Stimulated activated CD8-positive, alpha-beta memory T cell treated with anti-CD3 and anti-CD28 coated beads, Interleukin-15, amount 100 ng/mL, for 1 hour (primary cell): ENCODE data around the gene OCSTAMP.

ENCODE experiments used
- DNase-seq: peaks from one replicate; pipeline ENCODE4 v3.0.0-alpha.2; 2020; ENCODE audit warnings: low read depth

OCSTAMP gene

DNA sequence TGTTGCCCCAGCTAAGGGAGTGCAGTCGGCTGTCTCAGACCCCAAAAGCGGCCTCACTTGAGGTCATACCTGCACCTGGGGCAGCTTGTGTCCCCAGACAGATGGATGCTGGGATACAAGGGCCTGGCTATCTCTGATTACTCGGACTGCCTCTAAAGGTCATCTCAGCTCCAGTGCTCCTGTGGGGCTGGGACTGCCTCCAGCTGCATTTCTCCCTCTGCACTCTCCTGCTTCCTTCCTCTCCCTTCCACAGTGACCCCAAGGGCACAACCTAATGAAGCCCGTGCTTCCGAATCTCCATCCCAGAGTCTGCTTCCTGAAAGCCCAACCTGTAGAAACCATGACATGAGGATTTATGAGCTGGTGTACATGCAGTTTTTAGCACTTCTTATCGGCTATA is 22.8 kb upstream of the OCSTAMP start:
- DNase-seq, result no peak

- DNase-seq, result no peak
Observed at GRCh38 chr20:46572790-46573189, 22.3 kb upstream of the OCSTAMP start.

DNA sequence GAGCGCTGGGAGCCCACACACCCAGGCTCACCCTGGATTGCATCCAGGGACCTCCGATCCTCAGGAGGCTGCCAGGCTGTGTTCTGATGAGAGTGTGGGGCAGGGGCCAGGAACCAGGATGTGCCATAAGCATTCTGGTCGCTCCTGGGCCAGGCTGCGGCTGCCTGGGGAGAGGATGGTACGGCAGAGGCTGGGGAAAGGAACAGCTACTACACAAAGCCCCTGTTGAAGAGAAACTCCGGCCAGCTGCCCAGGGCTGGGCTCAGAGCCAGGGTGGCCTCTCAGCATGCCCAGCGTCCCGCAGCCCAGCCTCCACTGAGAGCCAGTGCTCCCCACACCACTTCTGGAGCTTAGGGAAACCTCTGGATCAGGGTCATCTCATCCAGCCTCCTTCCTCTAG is 21.7 kb upstream of the OCSTAMP start:
- DNase-seq, result no peak

- DNase-seq, result no peak
Observed at GRCh38 chr20:46571418-46571817, 21.0 kb upstream of the OCSTAMP start.

DNA sequence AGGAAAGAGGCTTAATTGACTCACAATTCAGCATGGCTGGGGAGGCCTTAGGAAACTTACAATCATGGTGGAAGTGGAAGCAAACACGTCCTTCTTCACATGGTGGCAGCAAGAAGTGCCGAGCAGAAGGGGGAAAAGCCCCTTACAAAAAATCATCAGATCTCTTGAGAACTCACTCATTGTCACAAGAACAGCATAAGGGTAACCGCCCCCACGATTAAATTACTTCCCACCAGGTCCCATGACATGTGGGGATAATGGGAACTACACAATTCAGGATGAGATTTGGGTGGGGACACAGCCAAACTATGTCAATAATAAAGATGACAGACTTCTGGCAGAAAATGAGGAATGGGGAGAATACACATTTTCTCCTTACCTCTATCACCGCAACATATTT is 20.5 kb upstream of the OCSTAMP start:
- no peak for DNase-seq

DNA sequence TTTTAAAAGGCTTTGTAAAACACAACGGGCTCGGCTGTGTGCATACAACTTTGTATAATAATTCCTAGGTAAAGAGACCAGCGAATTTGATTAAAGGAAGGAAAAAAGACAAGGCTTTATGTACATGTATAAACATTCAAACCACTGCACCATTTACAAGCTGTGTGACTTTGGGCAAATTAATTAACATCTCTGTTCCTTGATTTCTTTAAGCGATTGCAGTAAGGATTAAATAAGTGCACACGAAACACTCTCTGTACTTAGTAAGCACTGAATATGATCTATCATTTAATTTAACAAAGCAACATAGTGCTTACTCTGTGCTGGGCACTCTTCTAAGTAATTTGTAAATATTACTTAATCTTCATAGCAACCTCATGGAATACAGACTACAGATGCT is 19.5 kb upstream of the OCSTAMP start:
- no peak for DNase-seq

- DNase-seq, result no peak
Observed at GRCh38 chr20:46568570-46569129, 18.2 kb upstream of the OCSTAMP start.

- no peak for DNase-seq
Observed at GRCh38 chr20:46566125-46566524, 15.7 kb upstream of the OCSTAMP start.

GRCh38 chr20:46564241-46564957 is 13.9 kb upstream of the OCSTAMP start:
- DNase-seq, result no peak

GRCh38 chr20:46563860-46564221 is 13.4 kb upstream of the OCSTAMP start:
- DNase-seq, result no peak

GRCh38 chr20:46563170-46563859 is 12.9 kb upstream of the OCSTAMP start:
- no peak for DNase-seq

DNA sequence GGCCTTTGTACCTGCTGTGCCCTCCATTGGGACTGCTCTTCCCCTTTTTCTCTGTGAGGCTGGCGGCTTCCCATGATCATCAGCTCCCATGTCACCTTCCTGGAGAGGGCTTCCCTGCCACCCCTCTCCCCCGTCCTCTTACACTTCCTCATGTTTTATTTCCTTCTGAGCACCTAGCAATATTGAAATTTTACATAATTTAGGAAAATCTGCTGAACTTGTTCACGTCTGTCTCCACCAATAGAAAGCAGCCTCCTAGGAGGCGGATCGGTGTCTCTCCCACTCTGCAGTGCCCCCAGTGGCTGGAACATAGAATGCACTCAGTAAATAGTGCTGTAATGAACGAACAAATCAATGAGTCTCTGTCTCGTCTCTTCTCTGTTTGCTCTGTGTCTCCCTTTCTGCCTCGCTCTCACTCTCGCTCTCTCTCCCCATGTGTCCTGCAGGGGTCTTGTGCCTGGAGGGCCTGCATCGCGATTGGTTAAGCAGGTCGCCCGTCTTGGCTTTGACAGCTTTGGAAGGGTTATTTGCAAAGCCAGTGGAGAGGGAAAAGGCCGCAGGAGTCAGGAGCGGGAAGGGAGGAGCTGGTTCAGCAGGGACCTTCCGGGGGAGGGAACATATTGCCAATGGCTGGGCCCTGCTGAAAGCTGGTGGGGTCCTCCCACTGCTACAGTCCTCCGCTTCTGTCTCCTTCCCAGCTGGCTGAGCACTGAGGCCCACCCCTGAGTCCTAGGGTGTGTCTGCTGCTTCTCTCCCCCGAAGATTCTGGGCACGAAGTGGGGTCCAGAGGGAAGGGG is 12.1 kb upstream of the OCSTAMP start:
- peak; percentile 41 for DNase-seq

GRCh38 chr20:46562009-46562372 is 11.5 kb upstream of the OCSTAMP start:
- no peak for DNase-seq

- DNase-seq, result no peak
Observed at GRCh38 chr20:46559685-46560440, 9.4 kb upstream of the OCSTAMP start.

- DNase-seq, result no peak
Observed at GRCh38 chr20:46559001-46559400, 8.5 kb upstream of the OCSTAMP start.

DNA sequence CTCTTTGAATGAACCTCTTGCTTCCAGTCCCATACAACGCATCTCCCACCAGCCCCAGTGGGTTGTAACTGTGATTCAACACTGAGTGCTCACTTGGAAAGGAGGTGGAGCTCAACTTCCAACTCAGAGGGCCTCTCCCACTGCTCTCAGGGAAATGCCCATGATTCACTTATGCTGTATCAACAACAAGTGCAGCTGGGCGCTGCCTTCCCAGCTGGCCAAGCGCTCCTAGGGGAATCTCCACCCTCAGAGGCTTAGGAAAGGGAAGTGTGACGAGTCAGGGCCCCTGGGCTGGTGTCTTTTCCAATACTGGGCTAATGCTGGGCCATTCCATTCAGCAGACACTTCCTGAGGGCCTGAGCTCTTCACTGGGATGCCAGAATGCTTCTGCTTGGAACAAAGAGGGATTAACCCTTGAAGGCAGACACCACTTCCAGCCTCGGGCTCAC is 8.1 kb upstream of the OCSTAMP start:
- no peak for DNase-seq

DNA sequence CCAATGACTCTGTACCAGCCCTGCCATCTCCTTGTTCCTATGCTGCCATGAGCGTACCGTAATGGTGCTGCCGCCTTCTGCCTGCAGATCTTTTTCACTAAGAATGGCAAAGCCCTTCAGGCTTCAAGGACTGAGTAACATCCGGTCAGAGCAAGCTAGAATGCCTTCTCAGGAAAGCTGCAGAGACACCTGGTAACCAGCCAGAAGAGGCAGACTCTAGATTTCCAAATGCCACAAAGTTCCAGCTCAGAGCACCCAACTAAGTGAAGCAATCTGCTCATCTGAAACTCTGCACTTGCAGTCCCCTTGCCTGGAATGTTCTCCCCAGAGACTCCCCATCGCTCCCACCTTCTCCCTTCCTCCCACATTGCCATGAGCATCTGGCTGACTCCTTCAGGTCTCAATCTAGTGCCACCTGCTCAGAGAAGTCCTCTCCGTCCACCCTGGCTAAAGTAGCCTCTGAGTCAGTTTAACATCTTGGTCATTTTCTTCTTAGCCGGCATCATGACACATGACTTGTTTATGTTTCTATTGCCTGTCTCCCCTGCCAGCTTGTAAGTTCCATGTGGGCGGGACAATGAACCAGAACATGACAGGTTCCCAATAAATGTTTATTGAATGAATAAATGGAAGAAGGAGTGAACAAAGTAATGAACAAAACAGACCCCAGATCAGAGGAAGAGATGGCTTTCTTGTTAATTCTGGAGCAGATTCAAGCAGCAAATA is 6.9 kb upstream of the OCSTAMP start:
- DNase-seq, result no peak

DNA sequence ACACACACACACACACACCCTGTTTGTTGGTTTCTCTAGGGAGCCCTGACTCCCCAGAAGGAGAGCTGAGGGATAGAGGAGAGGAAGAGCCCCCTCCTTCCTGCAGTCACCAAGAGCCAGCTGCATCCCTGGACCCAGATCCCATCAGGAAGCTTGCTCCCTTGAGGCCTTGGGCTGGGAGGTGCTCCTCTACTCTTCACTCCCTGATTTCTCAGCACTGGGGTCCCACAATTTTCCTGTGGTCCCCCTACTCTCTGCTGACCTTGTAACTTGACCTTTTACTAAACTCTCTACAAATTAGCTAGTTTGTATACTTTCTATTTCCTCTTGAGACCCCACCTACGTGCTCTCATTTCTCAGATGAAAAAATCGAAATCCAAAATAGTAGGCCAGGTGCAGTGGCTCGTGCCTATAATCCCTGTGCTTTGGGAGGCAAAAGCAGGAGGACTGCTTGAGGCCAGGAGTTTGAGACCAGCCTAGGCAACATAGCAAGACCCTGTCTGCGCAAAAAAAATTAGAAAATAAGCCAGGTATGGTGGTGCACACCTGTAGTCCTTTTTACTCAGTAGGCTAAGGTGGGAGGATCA is 5.0 kb upstream of the OCSTAMP start:
- no peak for DNase-seq

- no peak for DNase-seq
Observed at GRCh38 chr20:46554828-46555227, 4.4 kb upstream of the OCSTAMP start.

GRCh38 chr20:46553926-46554325 is 3.5 kb upstream of the OCSTAMP start:
- no peak for DNase-seq
